HCT116 (cell line): ENCODE results near the gene NFIB. TPM values are rescaled to one million over a fixed set of nuclear protein-coding genes. Genes with fewer than 3 reads are reported as not detected.

Experiments
- ATAC-seq: fragments of 200-7000 bp; cut with Tn5 transposase; 2 replicates; pipeline ENCODE4 v1.9.1; 2020; ENCODE audit warnings: mild to moderate bottlenecking, moderate library complexity
- BruUV-seq: library from RNA; stranded (reverse); fragments of 400-500 nt; replicated peaks from 2 replicates; lab custom pipeline; 2021; lab: Mats Ljungman, UMichigan
- CTCF ChIA-PET: fragments of 300-600 bp; sonication (Branson Sonifier 250); formaldehyde crosslinking; loops from one replicate; lab custom pipeline; 2021; ENCODE audit warnings: antibody characterized with exemption; lab: Charles Lee
- POLR2A ChIA-PET: fragments of 300-600, 350-600 bp; sonication (Branson Sonifier 250); formaldehyde crosslinking; loops from one replicate; lab custom pipeline; 2021; ENCODE audit warnings: antibody characterized with exemption; lab: Charles Lee
- RAD21 ChIA-PET, 2 experiments: fragments of 300-600 bp; sonication (Branson Sonifier 250); formaldehyde crosslinking; loops; one replicate each; lab custom pipeline; 2023; ENCODE audit warnings: low total read pairs in 2 of 2; ENCODE audit not compliant: uncharacterized antibody in 2 of 2, unreplicated experiment in 2 of 2, low non-redundant PET in 1 of 2; lab: Charles Lee
- DNase-seq: peaks from one replicate; pipeline ENCODE4 v3.0.0-alpha.2; 2010; ENCODE audit warnings: low read depth, low spot score
- H2AFZ ChIP-seq: fragments of 200-600 bp; shearing (Covaris generic), sonication (generic); 2 replicates; pipeline ENCODE4 v1.6.1; 2017; ENCODE audit warnings: low read depth, mixed run types, mixed read lengths, antibody characterized with exemption, low read length; ENCODE audit not compliant: poor library complexity, severe bottlenecking
- H3K27ac ChIP-seq: 2 replicates; pipeline ENCODE4 v1.5.1; 2012; ENCODE audit warnings: low read depth, low read length
- H3K27me3 ChIP-seq: fragments of 200-600 bp; sonication (generic); 2 replicates; pipeline ENCODE4 v1.6.1; 2016; ENCODE audit warnings: mixed run types, low read length, mixed read lengths; ENCODE audit not compliant: insufficient read depth
- H3K36me3 ChIP-seq, 2 experiments: fragments of 200-500 bp in 1 of 2; fragments of 200-600 bp in 1 of 2; sonication (Bioruptor generic) in 1 of 2; sonication (generic) in 1 of 2; 2 replicates each; pipeline versions ENCODE4 v1.5.1 to v1.6.1; 2014 to 2016; ENCODE audit warnings: low read length in 2 of 2, inconsistent platforms in 1 of 2, mixed read lengths in 1 of 2, mixed run types in 1 of 2; ENCODE audit not compliant: insufficient read depth in 2 of 2, control insufficient read depth in 1 of 2
- H3K4me1 ChIP-seq, 2 experiments: fragments of 200-600 bp in 1 of 2; sonication (generic) in 1 of 2; 2 replicates each; pipeline versions ENCODE4 v1.5.1 to v1.6.1; 2012 to 2017; ENCODE audit warnings: low read length in 2 of 2, inconsistent platforms in 1 of 2, mild to moderate bottlenecking in 1 of 2, mixed read lengths in 1 of 2, mixed run types in 1 of 2, moderate library complexity in 1 of 2; ENCODE audit not compliant: insufficient read depth in 2 of 2, control insufficient read depth in 1 of 2
- H3K4me2 ChIP-seq: fragments of 200-600 bp; sonication (generic); 2 replicates; pipeline ENCODE4 v1.6.1; 2017; ENCODE audit warnings: mixed run types, low read length, mixed read lengths
- H3K4me3 ChIP-seq, 2 experiments: fragments of 200-600 bp in 1 of 2; sonication (generic) in 1 of 2; replicated peaks in 1 of 2; 2 replicates each; pipeline ENCODE4 v1.5.1; 2011 to 2016; ENCODE audit warnings: low read length in 2 of 2, control low read depth in 1 of 2, low read depth in 1 of 2, mild to moderate bottlenecking in 1 of 2, mixed read lengths in 1 of 2, mixed run types in 1 of 2
- H3K79me2 ChIP-seq: fragments of 200-600 bp; sonication (generic); 2 replicates; pipeline ENCODE4 v1.6.1; 2017; ENCODE audit warnings: mild to moderate bottlenecking, mixed run types, low read length, moderate library complexity, mixed read lengths; ENCODE audit not compliant: insufficient read depth
- H3K9ac ChIP-seq: fragments of 200-600 bp; sonication (generic); 2 replicates; pipeline ENCODE4 v1.6.1; 2016; ENCODE audit warnings: low read length, mixed read lengths
- H3K9me2 ChIP-seq: fragments of 200-600 bp; sonication (generic), shearing (Covaris generic); 2 replicates; pipeline ENCODE4 v1.6.1; 2017; ENCODE audit warnings: mixed run types, mild to moderate bottlenecking, moderate library complexity; ENCODE audit not compliant: insufficient read depth
- H3K9me3 ChIP-seq, 2 experiments: fragments of 200-500 bp in 1 of 2; fragments of 200-600 bp in 1 of 2; sonication (Bioruptor generic) in 1 of 2; sonication (generic) in 1 of 2; 2 replicates each; pipeline ENCODE4 v1.6.1; 2014 to 2017; ENCODE audit warnings: low read length in 2 of 2, mixed read lengths in 2 of 2, inconsistent platforms in 1 of 2, low read depth in 1 of 2, mild to moderate bottlenecking in 1 of 2, mixed run types in 1 of 2, moderate library complexity in 1 of 2; ENCODE audit not compliant: control insufficient read depth in 1 of 2, insufficient read depth in 1 of 2
- H4K20me1 ChIP-seq: fragments of 200-600 bp; sonication (generic), shearing (Covaris generic); 2 replicates; pipeline ENCODE4 v1.6.1; 2017; ENCODE audit warnings: mixed run types, mild to moderate bottlenecking, moderate library complexity; ENCODE audit not compliant: insufficient read depth
- CBX3 ChIP-seq: IDR thresholded peaks from 2 replicates; pipeline ENCODE4 v1.6.1; 2012; ENCODE audit warnings: low read depth
- CEBPB ChIP-seq: IDR thresholded peaks from 2 replicates; pipeline ENCODE4 v1.6.1; 2012; ENCODE audit warnings: low read depth
- EGR1 ChIP-seq: IDR thresholded peaks from 2 replicates; pipeline ENCODE4 v1.6.1; 2012; ENCODE audit warnings: low read depth
- ELF1 ChIP-seq: IDR thresholded peaks from 2 replicates; pipeline ENCODE4 v1.6.1; 2012; ENCODE audit warnings: low read depth, borderline replicate concordance
- EZH2 ChIP-seq: fragments of 200-600 bp; sonication (generic); IDR thresholded peaks from 2 replicates; pipeline ENCODE4 v1.6.1; 2017; ENCODE audit warnings: antibody characterized with exemption, mixed run types
- EZH2phosphoT487 ChIP-seq: fragments of 200-600 bp; IDR thresholded peaks from 2 replicates; pipeline ENCODE4 v1.6.1; 2018; ENCODE audit warnings: antibody characterized with exemption, borderline replicate concordance
- FOSL1 ChIP-seq: IDR thresholded peaks from 2 replicates; pipeline ENCODE4 v1.6.1; 2012; ENCODE audit warnings: low read depth
- JUND ChIP-seq: IDR thresholded peaks from 2 replicates; pipeline ENCODE4 v1.6.1; 2012
- POLR2A ChIP-seq: IDR thresholded peaks from 2 replicates; pipeline ENCODE4 v1.7.0; 2011; ENCODE audit warnings: borderline replicate concordance; ENCODE audit not compliant: insufficient read depth, insufficient read length; ENCODE audit errors: extremely low read depth
- RAD21 ChIP-seq: IDR thresholded peaks from 2 replicates; pipeline ENCODE4 v1.6.1; 2012; ENCODE audit warnings: low read depth, mild to moderate bottlenecking
- SIN3A ChIP-seq: IDR thresholded peaks from 2 replicates; pipeline ENCODE4 v1.6.1; 2012; ENCODE audit warnings: low read depth
- SRF ChIP-seq: IDR thresholded peaks from 2 replicates; pipeline ENCODE4 v1.6.1; 2012; ENCODE audit warnings: low read depth
- YY1 ChIP-seq: IDR thresholded peaks from 2 replicates; pipeline ENCODE4 v1.6.1; 2011; ENCODE audit warnings: low read length, low read depth, moderate library complexity, mild to moderate bottlenecking; ENCODE audit not compliant: insufficient replicate concordance; ENCODE audit errors: extremely low read depth
- ZFX ChIP-seq: fragments of 450-650 bp; IDR thresholded peaks from 2 replicates; pipeline ENCODE4 v1.6.1; 2017
- intact Hi-C: fragments of 100-400 bp; cut with micrococcal nuclease; formaldehyde crosslinking; loops from 2 replicates; pipeline ENCODE4 v1.10.0; 2022
- total RNA-seq: library from RNA; stranded (reverse); gene quantifications from one replicate; pipeline ENCODE4 v1.2.1, GENCODE V29; 2021; ENCODE audit not compliant: unreplicated experiment
- TF ChIP-seq, protein P1 (sequence below): IDR thresholded peaks from 2 replicates; pipeline ENCODE4 v1.6.1; 2012
- TF ChIP-seq, protein P2 (sequence below): IDR thresholded peaks from 2 replicates; pipeline ENCODE4 v1.6.1; 2012; ENCODE audit warnings: low read depth
- TF ChIP-seq, protein P3 (sequence below): IDR thresholded peaks from 2 replicates; pipeline ENCODE4 v1.6.1; 2011; ENCODE audit warnings: mild to moderate bottlenecking, low read length, moderate library complexity; ENCODE audit not compliant: insufficient replicate concordance; ENCODE audit errors: extremely low read depth

Gene NFIB
- total RNA-seq, 1 experiment from 2014 or later: 6.6 TPM

DNA sequence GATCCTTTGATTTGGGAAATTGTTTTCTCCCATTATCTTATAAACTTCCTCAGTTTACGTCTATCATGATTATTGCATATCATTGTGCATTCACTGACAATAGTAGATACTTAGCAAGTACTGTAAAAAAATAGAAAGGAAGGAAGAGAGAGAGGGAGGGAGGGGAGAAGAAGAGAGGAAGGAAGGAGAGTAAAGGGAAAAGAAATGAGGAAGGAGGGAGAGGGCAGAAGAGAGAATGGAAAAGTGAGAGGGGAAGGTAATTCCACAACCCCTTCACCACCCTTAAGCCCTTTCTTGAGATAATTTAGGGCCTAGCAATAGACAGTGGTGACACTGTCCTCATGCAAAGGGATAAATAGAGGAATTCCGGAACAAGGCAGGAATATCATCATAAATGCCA is 64.4 kb downstream of the NFIB start:
- Histone ChIP-seq H3K27ac (no peak overlapping the region), H3K27me3 (no peaks in the 10 kb centered on the region), H3K4me1 (peaks cover 10 to 12% of the 10 kb centered on the region in 2 experiments; a peak in 2 of 4 replicates), H3K9me2 (no peaks in the 10 kb centered on the region), H3K36me3 (no peaks in the 10 kb centered on the region), H2AFZ (no peak overlapping the region), H3K9me3 (no peaks in the 10 kb centered on the region), H4K20me1 (no peaks in the 10 kb centered on the region), H3K79me2 (no peaks in the 10 kb centered on the region), H3K9ac (no peak overlapping the region), H3K4me3 (no peak overlapping the region), H3K4me2 (no peak overlapping the region)
- RAD21 ChIA-PET: no interaction called here
- CTCF ChIA-PET: no interaction called here
- no peak for TF ChIP-seq FOSL1
- no peak for TF ChIP-seq RAD21
- TF ChIP-seq, protein P1, sequence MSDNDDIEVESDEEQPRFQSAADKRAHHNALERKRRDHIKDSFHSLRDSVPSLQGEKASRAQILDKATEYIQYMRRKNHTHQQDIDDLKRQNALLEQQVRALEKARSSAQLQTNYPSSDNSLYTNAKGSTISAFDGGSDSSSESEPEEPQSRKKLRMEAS: no peak
- no peak for TF ChIP-seq CBX3
- TF ChIP-seq EZH2phosphoT487: no peak
- DNase-seq (no peak), ATAC-seq (no peak)
- intact Hi-C loops: no loop called here
- BruUV-seq: no TSS peak
- POLR2A ChIA-PET: no interaction called here

DNA sequence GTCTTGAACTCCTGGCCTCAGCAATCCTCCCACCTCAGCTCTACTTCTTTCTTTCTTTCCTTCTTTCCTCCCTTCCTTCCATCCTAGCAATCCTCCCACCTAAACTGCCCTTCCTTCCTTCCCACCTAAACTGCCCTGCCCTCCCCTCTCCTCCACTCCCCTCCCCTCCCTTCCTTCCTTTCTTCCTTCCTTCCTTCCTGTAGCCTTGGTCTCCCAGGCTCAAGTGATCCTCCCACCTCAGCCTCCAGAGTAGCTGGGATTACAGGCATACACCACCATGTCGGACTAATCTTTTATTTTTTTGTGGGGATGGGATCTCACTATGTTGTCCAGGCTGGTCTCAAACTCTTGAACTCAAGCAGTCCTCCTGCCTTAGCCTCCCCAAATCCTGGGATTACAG is 65.8 kb downstream of the NFIB start:
- ATAC-seq (no peak), DNase-seq (no peak)
- no peak overlapping the region for H3K4me2 ChIP-seq
- H3K9ac ChIP-seq: no peak overlapping the region
- BruUV-seq: no TSS peak
- H2AFZ ChIP-seq: no peak overlapping the region
- H3K4me3 ChIP-seq: no peak overlapping the region
- ChIA-PET RAD21 (no interaction called here), POLR2A (no interaction called here), CTCF (no interaction called here)
- H3K79me2 ChIP-seq: no peaks in the 10 kb centered on the region
- H3K36me3 ChIP-seq: no peaks in the 10 kb centered on the region
- H3K27ac ChIP-seq: no peak overlapping the region
- no peaks in the 10 kb centered on the region for H3K9me3 ChIP-seq
- intact Hi-C loops: no loop called here
- H3K4me1 ChIP-seq: peaks cover 10 to 12% of the 10 kb centered on the region in 2 experiments; a peak in 2 of 4 replicates
- H4K20me1 ChIP-seq: no peaks in the 10 kb centered on the region
- no peaks in the 10 kb centered on the region for H3K27me3 ChIP-seq
- H3K9me2 ChIP-seq: no peaks in the 10 kb centered on the region
- TF ChIP-seq CBX3 (no peak), SRF (no peak), EZH2 (no peak), EGR1 (no peak), EZH2phosphoT487 (no peak), YY1 (no peak), ELF1 (no peak), FOSL1 (no peak), POLR2A (no peak), RAD21 (no peak), ZFX (no peak), SIN3A (no peak), JUND (no peak), CEBPB (no peak)
- TF ChIP-seq, protein P2, sequence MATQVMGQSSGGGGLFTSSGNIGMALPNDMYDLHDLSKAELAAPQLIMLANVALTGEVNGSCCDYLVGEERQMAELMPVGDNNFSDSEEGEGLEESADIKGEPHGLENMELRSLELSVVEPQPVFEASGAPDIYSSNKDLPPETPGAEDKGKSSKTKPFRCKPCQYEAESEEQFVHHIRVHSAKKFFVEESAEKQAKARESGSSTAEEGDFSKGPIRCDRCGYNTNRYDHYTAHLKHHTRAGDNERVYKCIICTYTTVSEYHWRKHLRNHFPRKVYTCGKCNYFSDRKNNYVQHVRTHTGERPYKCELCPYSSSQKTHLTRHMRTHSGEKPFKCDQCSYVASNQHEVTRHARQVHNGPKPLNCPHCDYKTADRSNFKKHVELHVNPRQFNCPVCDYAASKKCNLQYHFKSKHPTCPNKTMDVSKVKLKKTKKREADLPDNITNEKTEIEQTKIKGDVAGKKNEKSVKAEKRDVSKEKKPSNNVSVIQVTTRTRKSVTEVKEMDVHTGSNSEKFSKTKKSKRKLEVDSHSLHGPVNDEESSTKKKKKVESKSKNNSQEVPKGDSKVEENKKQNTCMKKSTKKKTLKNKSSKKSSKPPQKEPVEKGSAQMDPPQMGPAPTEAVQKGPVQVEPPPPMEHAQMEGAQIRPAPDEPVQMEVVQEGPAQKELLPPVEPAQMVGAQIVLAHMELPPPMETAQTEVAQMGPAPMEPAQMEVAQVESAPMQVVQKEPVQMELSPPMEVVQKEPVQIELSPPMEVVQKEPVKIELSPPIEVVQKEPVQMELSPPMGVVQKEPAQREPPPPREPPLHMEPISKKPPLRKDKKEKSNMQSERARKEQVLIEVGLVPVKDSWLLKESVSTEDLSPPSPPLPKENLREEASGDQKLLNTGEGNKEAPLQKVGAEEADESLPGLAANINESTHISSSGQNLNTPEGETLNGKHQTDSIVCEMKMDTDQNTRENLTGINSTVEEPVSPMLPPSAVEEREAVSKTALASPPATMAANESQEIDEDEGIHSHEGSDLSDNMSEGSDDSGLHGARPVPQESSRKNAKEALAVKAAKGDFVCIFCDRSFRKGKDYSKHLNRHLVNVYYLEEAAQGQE: no peak
- TF ChIP-seq, protein P3, sequence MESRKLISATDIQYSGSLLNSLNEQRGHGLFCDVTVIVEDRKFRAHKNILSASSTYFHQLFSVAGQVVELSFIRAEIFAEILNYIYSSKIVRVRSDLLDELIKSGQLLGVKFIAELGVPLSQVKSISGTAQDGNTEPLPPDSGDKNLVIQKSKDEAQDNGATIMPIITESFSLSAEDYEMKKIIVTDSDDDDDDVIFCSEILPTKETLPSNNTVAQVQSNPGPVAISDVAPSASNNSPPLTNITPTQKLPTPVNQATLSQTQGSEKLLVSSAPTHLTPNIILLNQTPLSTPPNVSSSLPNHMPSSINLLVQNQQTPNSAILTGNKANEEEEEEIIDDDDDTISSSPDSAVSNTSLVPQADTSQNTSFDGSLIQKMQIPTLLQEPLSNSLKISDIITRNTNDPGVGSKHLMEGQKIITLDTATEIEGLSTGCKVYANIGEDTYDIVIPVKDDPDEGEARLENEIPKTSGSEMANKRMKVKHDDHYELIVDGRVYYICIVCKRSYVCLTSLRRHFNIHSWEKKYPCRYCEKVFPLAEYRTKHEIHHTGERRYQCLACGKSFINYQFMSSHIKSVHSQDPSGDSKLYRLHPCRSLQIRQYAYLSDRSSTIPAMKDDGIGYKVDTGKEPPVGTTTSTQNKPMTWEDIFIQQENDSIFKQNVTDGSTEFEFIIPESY: no peak
